HG03280 (cell line): ENCODE measurements around the gene IMPACT.

Experiments used
- ATAC-seq: cut with Tn5 transposase; IDR thresholded peaks from one replicate; pipeline ENCODE4 v1.9.1; 2021; ENCODE audit warnings: mild to moderate bottlenecking, moderate library complexity; ENCODE audit not compliant: unreplicated experiment

Gene IMPACT

DNA sequence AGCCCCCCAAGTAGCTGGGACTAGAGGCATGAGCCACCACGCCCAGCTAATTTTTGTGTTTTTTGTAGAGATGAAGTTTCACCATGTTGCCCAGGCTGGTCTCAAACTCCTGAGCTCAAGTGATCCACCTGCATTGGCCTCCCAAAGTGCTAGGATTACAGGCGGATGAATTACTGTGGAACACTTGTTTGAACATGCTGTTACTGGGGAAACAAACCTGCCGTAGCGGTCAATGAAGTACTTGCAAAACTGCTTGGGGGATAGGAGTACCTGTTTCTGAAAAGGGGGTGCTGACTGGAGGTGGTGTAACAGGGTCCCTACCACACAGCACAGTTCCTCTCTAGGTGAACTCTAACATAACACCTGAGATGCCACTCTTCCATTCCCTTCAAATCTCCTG, 5.9 kb upstream of the IMPACT start:
- no peak for ATAC-seq

DNA sequence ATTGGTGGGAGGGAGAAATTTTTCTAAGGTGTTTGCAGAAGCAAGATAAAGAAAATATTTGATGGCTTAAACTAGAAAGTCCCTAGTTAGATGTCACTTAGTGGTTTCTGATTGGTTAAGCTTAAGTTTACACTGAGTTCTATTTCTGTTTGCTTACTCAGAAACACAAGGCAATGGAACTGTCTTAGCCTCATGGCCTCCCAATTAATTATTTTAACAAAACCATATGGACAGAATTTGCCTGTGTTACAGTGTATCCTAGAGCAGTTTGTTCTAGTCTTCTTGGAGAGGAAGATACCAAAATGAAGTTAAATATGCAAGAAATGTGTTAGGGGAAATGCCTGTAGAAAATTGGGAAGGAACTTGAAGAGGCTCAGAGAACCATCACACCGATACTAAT, 4.6 kb upstream of the IMPACT start:
- no peak for ATAC-seq

DNA sequence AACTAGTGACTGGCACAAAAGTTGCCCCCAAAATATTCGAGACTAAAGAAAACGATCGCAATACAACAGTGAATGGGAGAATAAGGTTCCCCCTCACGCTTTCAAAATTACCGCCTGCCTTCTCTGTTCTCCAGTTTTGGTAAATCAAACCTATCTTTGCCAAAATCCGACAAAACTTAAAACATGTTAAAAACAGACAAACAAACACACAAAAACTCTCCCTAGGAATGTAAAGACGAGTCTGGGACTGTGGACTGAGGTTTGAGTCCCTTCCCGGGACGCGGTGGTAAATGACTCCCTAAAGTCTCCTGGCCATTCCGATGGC, 435 bp upstream of the IMPACT start:
- ATAC-seq: no peak

DNA sequence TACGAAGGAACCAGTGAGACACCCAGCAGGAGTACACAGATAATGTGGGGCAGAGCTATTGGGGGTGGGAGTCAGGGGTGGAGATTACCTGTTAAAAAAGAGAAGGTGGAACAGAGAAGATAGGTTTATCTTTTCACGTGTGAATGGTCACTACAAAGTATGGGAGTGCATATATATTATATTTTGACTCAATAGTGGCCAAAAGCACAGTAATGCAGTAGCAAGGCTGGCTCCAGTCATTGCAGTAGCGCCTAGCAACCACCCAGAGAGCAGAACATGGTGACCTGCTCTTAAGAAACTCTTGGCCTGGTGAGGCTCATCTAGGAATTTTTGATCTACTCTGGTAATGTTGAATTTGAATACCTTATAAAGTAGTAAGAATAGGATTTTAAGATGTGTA, 1.0 kb downstream of the IMPACT start:
- no peak for ATAC-seq

DNA sequence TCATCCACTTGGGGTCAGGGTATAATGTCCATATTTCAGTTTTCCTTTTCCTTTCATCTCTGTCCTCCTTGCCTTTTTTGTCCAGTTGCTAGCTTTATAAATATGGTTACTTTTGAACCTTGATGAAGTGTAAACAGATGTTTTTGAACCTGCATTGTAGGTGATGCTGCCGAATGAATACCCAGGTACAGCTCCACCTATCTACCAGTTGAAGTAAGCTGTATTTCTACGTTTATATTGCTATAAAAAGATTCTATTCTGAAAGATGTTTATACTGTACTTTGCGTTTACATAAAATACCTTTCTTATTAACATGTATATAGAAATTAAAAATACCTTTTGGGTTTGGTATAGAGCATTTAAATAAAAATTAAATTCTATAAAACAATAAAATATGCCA, 2.2 kb downstream of the IMPACT start:
- ATAC-seq: no peak

DNA sequence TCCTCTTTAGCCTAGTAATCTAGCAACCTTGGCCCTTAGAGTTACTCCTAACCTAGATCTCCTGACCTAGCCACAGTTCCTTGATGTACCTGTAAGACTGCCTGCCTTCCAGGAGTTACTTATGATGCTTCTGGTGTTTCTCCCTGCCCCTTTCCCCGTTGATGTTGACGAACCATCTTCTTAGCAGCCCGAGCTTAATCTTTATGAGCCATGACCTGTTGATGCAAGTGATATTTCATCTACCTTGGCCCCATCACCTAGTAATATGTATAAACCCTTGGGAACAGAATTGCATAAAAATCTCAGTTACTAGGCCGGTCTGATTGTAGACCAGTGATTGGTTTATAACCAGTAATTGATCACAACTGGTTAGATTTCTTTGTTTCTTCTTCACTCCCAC, 2.7 kb downstream of the IMPACT start:
- ATAC-seq: no peak

DNA sequence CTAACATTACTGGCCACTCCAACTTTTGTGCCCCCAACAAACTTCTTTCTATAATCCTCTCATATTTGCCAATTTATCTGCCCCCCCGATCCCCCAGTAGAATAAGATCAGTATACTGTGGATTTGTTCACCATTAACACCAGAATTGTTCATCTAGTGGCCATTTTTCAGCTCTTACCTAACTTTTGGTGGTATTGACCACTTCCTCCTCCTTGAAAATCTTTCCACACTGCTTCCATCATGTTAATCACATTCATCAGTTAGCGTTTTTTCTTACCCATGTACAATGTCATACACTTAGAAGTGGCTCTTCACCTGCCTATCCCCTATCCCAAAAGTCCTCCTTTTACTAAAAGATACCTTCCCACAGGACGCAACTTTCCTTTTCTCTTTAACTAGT, 6.1 kb downstream of the IMPACT start:
- no peak for ATAC-seq

DNA sequence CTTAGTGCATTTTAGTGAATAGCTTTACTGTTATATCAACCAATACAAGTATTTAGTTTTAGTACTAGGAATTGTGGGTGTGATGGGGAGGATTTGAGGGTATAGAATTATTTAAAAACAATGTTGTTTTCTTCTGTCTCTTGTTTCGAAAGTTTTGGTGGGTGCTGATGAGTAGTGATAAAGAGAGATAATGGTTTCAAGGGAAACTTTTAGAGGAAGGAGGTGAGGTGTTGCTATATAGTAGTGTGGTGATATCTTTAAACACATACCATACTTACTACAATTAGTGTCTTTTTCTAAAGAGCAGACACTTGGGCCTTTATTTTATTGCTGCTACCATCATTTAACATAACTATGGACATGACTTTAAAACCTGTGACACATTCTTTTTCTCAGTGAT, 10.5 kb downstream of the IMPACT start:
- ATAC-seq: no peak

DNA sequence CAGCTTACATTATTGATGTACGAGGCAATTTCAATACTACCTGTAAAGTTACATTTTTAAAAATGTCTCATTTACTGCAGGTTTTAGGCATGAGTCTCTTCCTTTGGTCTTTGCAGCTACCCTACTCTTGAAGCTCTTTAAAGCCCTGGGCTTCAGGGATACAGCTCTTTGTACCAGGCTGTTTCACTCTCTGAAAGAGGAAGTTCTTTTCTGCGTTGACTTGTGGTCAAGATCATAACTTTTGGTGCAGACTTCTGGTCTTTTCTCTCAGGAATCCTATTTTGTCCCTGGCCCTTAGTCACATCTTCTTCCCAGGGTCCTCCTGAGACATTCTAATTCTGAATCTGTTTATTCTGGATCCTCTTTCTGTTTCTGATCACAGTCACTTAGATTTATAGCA, 17.4 kb downstream of the IMPACT start:
- peak; percentile 46 for ATAC-seq

DNA sequence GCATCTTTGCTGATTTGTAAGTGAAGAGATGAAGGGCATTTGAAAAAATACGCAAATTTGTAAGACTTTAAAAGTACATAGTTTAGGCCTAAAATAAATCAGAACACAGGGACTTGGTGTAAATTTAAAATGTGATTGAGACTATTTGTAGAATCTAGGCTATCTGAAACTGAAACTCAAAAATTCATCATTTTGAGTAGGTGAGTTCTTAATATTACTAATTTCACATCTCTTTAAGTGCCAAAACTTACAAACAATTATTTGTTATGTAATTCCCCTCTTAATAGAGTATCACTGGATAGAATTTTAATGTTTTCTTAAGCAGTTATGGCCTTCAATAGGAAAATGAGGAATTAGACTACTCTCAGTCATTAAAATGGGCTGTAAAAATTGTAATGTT, 20.0 kb downstream of the IMPACT start:
- ATAC-seq: no peak

DNA sequence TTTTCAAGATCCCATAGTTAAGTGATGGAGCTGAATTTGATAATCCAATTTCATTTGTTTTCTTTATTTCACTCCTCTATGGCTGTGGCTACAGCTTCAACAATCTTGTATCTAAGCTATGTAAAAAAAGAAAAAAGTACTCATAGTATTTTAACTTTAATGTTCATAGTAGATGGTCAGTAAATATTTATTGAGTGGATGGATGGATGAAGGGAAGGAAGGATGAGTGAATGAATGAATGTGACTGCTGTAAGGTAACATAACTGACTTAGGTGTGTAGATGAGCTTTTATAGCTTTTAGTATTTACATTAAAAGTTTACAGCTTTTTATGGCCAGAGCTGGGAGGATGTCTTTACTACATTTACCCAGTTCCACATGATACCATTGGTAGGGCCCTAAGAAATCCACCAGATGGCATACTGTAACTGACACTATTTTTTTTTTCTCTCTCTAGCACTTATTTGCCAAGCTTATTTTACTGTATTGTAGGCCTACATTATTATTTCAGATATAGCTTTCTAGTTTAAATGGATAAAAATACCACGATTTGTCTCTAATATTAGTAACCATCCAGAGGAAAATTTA, 20.6 kb downstream of the IMPACT start:
- ATAC-seq: no peak

DNA sequence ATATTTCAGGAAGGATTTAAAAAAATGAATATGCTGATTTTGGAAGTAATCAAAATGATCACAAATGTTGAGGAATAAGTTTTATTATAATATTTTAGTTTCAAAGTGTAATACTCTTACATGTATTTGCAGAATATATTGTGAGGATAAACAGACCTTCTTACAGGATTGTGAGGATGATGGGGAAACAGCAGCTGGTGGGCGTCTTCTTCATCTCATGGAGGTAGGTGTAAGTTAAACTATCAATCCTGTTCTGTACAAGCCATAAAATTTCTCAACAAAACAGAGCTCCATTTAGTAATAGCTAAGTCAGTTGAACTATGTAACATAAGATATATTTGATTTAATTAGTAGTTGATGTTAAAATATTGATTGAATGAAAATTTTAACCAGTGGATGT, 21.5 kb downstream of the IMPACT start:
- ATAC-seq: no peak

DNA sequence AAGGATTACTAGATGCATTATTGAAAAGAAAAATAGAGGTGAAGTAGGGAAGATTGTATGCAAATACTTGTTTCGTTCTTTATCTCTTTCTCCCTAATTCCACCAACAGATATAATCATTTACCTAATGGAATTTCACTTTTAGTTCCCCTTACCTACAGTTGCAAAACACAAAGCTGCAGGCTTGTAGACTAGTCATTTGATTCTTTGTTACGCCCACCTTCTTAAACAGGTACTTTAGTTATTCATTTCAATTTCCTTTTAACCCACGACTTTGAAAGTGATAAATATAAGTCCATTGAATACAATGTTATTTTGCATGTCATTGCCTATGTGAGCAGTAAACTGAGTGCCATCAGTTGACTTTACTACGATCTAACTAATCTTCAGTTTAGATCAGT, 30.1 kb downstream of the IMPACT start:
- ATAC-seq: no peak

DNA sequence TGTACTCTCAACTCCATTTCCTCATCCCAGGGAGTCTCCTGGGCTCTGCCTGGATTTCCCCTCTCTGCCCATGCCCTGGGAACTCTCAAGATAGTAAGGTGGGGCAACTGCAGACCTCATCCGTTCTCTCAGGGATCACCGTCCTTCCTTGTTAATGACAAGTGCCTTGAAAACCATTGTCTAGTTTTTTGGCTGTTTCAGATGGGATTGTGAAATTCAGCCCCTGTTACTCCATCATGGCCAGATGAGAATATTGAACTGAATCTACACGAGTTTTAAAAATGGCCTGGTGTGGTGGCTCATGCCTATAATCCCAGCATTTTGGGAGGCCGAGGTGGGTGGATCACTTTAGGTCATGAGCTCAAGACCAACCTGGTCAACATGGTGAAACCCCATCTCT, 33.3 kb downstream of the IMPACT start:
- ATAC-seq: no peak

DNA sequence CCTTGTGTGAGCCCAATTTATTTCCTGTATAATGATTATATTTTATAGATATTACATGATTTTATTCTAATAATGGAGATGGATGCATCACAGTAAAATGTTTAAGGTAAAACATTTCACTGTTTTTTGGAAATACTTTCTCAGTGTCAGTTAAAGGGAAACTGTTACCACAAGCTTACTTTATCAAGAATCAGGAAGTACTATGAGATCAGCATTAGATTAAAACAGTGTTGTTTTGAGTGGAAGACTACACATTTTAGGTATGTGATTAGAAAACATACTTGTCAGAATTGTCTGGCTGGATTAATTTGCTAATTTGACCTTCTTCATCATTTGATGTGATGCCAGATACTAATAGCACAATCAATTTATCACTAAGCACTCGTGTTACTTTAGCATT, 33.9 kb downstream of the IMPACT start, which contains the start of gene HRH4:
HRH4 (plus strand) TSS at position 250 of the 400 bp plus-strand sequence; CDS start at position 342, 92 bp downstream.
- ATAC-seq: no peak

DNA sequence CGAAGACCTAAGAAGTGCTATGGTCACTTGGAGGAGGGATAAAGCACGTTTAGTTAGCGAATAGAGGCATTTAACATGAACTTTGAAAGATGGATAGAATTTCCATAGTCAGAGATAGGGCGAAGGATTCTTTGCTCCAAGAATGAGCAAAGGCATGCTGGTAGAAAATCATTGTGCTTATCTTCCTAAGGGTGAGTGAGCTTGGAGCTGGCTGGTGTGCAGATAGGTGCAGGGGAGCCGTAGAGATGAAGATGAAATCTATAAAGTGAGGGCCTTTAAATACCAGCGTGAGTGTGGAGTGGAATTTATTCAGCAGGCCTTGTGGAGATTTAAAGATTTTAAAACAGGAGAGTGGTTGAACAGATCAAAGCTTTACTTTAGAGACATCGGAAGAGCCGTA, 35.5 kb downstream of the IMPACT start:
- ATAC-seq: no peak

DNA sequence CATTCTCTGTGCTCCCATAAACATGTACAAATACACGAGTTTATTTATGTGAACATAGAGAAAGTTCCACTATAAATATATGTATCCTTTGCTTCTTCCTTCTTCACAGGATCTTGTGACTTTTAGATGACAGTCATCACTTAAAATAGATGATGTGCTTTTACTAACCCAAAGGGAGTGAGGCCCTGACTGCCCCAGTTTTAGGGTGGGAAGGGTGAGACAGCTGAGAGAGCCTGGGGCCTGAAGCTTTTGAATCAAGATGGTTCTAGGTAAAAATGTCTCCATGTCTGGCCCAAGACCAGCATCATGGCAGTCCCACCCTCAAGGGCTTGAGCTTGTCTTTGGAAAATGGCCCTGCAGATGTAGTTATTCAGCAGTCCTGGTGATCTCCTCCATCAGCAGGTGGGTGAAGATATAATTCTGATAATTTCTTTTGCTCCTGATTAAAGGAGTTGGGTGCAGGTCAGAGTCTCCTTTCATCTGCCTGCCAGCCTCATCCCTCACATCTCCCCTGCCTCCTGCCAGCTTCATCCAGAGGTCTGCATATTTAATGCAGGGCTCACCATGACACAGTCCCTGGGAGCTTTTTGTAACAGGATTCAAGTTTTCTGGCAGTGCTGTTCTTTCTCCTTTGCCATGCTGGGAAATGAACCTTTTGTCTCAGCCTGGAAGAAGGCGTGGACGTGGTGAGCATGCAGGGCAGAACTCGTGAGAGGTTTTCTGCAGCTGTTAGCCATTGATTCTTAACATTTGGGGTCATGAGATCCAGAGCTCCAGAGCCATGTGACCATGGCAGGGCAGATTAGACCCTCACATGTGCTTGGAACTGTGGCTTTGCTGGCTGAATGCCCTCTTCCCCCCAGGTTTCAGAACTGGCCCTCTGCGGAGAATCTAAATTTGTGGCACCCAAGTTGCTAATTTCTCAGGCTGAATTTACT, 36.6 kb downstream of the IMPACT start:
- no peak for ATAC-seq

DNA sequence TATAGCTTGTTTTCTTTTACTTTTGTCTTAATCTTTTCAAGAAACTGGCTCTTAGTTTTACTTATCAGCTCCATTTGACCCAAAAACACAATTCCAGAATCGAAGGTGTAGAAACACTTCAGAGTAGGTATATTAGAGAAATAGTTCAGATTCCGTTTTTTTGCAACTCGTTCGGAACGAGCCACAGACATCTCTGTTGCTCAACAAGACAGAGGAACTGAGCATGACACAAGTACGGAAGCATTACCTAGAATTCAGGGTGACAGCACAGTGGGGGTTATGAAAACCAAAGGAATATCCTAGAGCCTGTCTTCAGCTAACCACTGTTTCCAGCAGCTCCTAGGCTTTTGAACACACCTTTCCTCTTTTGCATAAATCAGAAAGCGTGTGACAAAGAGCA, 39.0 kb downstream of the IMPACT start:
- ATAC-seq: no peak

DNA sequence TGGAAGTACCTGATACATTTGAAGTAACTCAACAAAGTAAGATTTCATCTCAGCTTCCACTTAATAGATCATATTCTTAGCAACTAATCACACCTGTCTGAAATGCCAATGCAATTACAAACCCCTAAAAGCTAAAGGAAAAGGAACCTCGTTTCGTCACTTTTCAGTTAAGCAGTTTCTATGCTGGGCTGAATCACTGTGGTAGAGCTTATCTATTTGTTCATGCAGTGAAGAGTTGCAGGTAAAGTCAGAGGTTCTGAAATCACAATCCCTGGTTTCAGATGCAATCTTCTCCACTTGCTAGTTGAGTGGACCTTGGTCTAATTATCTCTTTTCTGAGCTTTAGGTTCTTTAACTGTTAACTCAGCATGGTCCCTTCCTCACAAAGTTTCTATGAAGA, 40.3 kb downstream of the IMPACT start:
- no peak for ATAC-seq

DNA sequence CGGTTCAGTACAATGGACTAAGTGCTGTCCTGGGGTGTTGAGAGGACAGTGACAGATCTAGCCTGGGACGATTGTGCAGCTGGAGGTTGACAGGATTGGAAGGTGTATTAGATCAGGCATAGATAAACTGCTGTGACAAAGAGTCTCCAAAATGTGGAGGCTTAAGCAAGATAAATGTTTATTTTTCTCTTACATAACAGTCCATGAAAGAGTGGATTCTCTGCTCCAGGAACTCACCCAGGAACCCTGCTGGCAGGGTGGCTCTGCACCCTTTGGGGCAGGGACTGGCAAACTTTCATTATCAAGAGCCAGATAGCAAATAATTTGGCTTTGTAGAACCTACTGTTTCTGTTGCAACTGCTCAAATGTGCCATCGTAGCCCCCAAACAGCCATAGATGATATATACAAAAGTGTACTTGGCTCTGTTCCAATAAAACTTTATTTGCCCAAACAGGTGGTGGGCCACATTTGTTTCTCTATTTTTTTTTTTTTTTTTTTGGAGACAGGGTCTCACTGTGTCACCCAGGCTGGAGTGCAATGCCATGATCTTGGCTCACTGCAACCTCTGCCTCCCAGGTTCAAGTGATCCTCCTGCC, 43.6 kb downstream of the IMPACT start:
- ATAC-seq: no peak

DNA sequence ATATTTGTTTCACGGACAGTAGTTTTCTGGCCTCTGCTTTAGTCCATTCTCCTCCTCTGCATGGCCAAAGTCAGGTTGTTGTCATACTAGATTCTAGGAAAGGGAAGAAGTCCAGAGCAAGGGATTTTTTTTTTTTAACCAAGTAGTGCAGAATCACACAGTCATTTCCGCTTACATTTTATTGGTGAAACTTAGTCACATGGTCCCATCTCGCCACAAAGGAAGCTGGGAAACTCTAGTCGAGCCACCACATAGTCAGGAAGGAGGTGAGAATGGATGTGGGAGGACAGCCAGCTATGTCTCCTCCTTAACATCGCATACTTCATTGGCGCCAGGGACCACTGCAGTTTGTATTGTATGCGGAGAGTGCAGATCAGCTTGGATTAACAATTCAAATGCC, 44.3 kb downstream of the IMPACT start:
- no peak for ATAC-seq

DNA sequence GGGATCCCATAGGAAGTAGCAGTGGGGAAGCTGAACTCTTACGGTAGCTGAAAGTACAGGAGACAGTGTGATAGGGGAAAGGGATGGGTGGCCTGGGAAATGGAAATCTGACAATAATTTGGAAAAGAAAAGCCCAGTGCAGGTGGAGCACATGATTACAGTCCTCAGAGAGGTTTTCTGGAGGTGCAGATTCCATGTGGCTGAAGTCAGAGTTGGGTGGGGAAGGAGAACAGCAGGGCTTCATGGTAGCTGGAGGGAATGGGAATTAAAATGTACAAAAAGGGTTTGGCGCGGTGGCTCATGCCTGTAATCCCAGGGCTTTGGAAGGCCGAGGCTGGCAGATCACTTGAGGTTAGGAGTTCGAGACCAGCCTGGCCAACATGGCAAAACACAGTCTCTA, 46.1 kb downstream of the IMPACT start:
- ATAC-seq: no peak
